H1 (cell line): ENCODE data around the gene OLFM1. TPM values are rescaled to one million over a fixed set of nuclear protein-coding genes. Genes with fewer than 3 reads are reported as not detected.

Source experiments
- EP300 ChIP-seq, 2 experiments: IDR thresholded peaks; 1 replicate in 1 of 2; 2 replicates in 1 of 2; pipeline ENCODE4 v1.6.1; 2011 to 2012; ENCODE audit warnings: low read depth in 2 of 2, low read length in 2 of 2, mild to moderate bottlenecking in 2 of 2, borderline replicate concordance in 1 of 2, inconsistent platforms in 1 of 2, moderate library complexity in 1 of 2
- FOSL1 ChIP-seq: IDR thresholded peaks from 2 replicates; pipeline ENCODE4 v1.6.1; 2011; ENCODE audit warnings: mild to moderate bottlenecking, low read depth, low read length, moderate library complexity; ENCODE audit not compliant: insufficient read depth
- NANOG ChIP-seq: IDR thresholded peaks from 2 replicates; pipeline ENCODE4 v1.6.1; 2011; ENCODE audit warnings: low read length, low read depth, mild to moderate bottlenecking, inconsistent platforms; ENCODE audit not compliant: insufficient read depth, poor library complexity, severe bottlenecking
- RBBP5 ChIP-seq: IDR thresholded peaks from 2 replicates; pipeline ENCODE4 v1.7.1; 2012; ENCODE audit warnings: low read depth, mild to moderate bottlenecking, inconsistent platforms, low read length, moderate library complexity, borderline replicate concordance
- RFX5 ChIP-seq: IDR thresholded peaks from 2 replicates; pipeline ENCODE4 v1.6.1; 2011; ENCODE audit warnings: low read depth, low read length, improper control_type of control experiment, borderline replicate concordance
- SRF ChIP-seq: IDR thresholded peaks from 2 replicates; pipeline ENCODE4 v1.6.1; 2011; ENCODE audit warnings: mild to moderate bottlenecking, low read depth, low read length, moderate library complexity
- TCF12 ChIP-seq: IDR thresholded peaks from 2 replicates; pipeline ENCODE4 v1.6.1; 2011; ENCODE audit warnings: low read depth, mild to moderate bottlenecking, low read length
- TEAD4 ChIP-seq: IDR thresholded peaks from 2 replicates; pipeline ENCODE4 v1.6.1; 2012; ENCODE audit warnings: low read depth, low read length, inconsistent platforms, mixed read lengths
- polyA plus RNA-seq, 7 experiments: library from polyadenylated mRNA; depleted of rRNA in 3 of 7; stranded (reverse) in 5 of 7; unstranded in 2 of 7; fragments of >200 nt in 5 of 7; fragments of 200-250 nt in 2 of 7; gene quantifications; 1 replicate in 5 of 7; 2 replicates in 1 of 7; 4 replicates in 1 of 7; pipeline versions ENCODE4 v1.2.1 to v1.2.3, GENCODE V29; 2011 to 2013; ENCODE audit warnings: missing spikeins in 2 of 7, mixed read lengths in 2 of 7
- total RNA-seq: library from RNA; stranded (reverse); fragmentation: NEBNext Ultra II Directional; extraction: Animal tissue kit (Norgen Biotek cat#: 25700); gene quantifications from 2 replicates; pipeline ENCODE4 v1.2.1, GENCODE V29; 2021
- TF ChIP-seq, protein P1 (sequence below): fragments of 300-600 bp; sonication (generic); IDR thresholded peaks from 2 replicates; pipeline ENCODE4 v1.7.1; 2012; ENCODE audit warnings: low read length, moderate library complexity, mild to moderate bottlenecking, inconsistent platforms; ENCODE audit not compliant: insufficient replicate concordance

The OLFM1 gene
- total and polyA plus RNA-seq, 2 of the 8 experiments (the other 6 are each of a cell fraction or from before 2014, with no cell fraction given): 53.0 to 53.4 TPM

- TF ChIP-seq, protein P1, sequence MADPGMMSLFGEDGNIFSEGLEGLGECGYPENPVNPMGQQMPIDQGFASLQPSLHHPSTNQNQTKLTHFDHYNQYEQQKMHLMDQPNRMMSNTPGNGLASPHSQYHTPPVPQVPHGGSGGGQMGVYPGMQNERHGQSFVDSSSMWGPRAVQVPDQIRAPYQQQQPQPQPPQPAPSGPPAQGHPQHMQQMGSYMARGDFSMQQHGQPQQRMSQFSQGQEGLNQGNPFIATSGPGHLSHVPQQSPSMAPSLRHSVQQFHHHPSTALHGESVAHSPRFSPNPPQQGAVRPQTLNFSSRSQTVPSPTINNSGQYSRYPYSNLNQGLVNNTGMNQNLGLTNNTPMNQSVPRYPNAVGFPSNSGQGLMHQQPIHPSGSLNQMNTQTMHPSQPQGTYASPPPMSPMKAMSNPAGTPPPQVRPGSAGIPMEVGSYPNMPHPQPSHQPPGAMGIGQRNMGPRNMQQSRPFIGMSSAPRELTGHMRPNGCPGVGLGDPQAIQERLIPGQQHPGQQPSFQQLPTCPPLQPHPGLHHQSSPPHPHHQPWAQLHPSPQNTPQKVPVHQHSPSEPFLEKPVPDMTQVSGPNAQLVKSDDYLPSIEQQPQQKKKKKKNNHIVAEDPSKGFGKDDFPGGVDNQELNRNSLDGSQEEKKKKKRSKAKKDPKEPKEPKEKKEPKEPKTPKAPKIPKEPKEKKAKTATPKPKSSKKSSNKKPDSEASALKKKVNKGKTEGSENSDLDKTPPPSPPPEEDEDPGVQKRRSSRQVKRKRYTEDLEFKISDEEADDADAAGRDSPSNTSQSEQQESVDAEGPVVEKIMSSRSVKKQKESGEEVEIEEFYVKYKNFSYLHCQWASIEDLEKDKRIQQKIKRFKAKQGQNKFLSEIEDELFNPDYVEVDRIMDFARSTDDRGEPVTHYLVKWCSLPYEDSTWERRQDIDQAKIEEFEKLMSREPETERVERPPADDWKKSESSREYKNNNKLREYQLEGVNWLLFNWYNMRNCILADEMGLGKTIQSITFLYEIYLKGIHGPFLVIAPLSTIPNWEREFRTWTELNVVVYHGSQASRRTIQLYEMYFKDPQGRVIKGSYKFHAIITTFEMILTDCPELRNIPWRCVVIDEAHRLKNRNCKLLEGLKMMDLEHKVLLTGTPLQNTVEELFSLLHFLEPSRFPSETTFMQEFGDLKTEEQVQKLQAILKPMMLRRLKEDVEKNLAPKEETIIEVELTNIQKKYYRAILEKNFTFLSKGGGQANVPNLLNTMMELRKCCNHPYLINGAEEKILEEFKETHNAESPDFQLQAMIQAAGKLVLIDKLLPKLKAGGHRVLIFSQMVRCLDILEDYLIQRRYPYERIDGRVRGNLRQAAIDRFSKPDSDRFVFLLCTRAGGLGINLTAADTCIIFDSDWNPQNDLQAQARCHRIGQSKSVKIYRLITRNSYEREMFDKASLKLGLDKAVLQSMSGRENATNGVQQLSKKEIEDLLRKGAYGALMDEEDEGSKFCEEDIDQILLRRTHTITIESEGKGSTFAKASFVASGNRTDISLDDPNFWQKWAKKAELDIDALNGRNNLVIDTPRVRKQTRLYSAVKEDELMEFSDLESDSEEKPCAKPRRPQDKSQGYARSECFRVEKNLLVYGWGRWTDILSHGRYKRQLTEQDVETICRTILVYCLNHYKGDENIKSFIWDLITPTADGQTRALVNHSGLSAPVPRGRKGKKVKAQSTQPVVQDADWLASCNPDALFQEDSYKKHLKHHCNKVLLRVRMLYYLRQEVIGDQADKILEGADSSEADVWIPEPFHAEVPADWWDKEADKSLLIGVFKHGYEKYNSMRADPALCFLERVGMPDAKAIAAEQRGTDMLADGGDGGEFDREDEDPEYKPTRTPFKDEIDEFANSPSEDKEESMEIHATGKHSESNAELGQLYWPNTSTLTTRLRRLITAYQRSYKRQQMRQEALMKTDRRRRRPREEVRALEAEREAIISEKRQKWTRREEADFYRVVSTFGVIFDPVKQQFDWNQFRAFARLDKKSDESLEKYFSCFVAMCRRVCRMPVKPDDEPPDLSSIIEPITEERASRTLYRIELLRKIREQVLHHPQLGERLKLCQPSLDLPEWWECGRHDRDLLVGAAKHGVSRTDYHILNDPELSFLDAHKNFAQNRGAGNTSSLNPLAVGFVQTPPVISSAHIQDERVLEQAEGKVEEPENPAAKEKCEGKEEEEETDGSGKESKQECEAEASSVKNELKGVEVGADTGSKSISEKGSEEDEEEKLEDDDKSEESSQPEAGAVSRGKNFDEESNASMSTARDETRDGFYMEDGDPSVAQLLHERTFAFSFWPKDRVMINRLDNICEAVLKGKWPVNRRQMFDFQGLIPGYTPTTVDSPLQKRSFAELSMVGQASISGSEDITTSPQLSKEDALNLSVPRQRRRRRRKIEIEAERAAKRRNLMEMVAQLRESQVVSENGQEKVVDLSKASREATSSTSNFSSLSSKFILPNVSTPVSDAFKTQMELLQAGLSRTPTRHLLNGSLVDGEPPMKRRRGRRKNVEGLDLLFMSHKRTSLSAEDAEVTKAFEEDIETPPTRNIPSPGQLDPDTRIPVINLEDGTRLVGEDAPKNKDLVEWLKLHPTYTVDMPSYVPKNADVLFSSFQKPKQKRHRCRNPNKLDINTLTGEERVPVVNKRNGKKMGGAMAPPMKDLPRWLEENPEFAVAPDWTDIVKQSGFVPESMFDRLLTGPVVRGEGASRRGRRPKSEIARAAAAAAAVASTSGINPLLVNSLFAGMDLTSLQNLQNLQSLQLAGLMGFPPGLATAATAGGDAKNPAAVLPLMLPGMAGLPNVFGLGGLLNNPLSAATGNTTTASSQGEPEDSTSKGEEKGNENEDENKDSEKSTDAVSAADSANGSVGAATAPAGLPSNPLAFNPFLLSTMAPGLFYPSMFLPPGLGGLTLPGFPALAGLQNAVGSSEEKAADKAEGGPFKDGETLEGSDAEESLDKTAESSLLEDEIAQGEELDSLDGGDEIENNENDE: no peak
- TF ChIP-seq NANOG (no peak), RBBP5 (no peak), SRF (no peak), EP300 (IDR thresholded peaks at IDR 0.05; ENCODE audit: borderline replicate concordance in 1 of 2, low read depth in 2 of 2, low read length in 2 of 2) (no peak), FOSL1 (no peak), RFX5 (no peak), TCF12 (no peak), TEAD4 (no peak)
Measured at GRCh38 chr9:135040892-135041291, 46.6 kb upstream of the OLFM1 start (continued).
